Putamen (tissue), 1 donor: ENCODE data around the gene DNAH8.

Experiments used
- DNase-seq: peaks from one replicate; pipeline ENCODE4 v3.0.0-alpha.2; 2016; ENCODE audit warnings: low spot score

DNAH8 gene

DNA sequence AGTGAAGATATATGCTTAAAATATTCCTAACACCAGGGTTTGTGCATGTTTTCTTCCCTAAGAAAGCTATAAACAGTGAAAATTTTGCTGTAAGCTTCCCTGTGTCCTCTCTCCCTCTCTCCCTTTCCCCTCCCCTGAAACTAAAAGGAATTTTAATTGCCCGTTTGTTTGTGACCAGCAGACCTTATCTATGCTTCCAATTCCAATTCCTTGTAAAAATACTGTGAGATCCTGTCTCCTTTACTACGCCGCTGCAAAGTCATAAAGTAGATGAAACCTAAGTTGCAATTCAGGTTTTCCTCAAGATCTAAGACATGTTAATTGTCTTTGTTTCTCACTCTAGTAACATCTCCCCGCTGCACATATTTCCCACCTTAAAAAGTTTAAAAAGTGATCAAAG lies 82.3 kb downstream of the DNAH8 start:
- no peak for DNase-seq

DNA sequence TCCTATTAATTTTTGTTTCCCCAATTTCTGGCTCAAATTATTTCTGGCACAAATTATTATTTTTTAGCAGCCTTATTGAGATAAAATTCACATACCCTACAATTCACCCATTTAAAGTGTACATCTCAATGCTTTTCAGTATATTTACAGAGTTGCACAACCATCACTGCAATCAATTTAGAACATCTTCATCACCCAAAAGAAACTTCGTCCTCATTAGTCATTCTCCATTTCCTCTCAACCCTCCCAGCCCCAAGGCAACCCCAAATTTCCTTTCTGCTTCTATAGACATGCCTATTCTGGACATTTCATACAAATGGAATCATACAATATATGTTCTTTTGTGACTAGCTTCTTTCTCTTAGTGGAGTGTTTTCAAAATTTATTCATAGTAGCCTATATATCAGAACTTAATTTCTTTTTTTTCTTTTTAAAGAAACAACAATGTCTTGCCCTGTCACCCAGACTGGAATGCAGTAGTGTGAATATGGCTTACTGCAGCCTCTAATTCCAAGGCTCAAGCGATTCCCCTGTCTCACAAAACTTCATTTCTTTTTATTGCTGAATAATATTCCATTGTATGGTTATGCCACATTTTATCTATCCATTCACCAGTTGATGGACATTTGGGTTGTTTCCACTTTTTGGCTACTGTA lies 84.5 kb downstream of the DNAH8 start:
- DNase-seq = no peak

DNA sequence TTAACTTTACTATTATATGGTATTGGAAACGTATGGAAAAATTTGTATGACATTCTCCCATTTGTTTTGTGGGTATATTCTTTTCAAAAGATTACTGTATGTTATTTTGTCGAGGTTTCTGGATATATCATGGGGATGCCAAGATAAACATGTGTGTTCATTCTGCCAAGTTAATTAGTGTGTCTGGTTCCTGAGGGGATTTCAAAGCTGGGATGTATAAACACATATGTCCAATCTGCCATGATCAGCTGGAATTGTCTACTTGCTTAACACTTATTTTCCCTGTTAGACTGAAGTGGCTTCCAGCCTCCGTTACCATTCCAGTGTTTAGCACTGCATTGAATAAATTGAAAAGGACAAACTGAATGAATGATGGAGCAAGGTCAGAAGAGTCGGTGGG lies 86.2 kb downstream of the DNAH8 start:
- DNase-seq = no peak

GRCh38 chr6:38802497-38802896 lies 87.4 kb downstream of the DNAH8 start:
- no peak for DNase-seq

GRCh38 chr6:38803129-38803528 lies 88.0 kb downstream of the DNAH8 start:
- no peak for DNase-seq

DNA sequence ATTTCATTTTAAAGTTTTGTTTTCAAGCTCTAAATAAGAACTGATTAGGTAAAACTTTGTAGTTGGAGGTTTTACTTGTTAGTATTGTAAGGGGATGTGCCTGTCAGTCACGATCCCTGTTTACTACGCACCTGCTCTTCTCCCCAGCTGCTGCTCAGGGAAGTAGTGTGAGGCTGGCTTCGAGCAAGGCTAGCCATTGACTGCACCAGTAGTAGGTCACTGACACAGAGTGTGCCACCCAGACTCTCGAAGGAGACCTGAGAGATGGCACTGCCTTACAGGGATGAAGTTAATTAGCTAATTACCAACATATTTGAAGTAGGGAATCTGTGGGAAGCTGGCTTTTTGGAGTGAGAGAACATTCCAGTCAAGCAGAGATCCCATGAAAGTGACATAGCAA lies 89.2 kb downstream of the DNAH8 start:
- DNase-seq = no peak

DNA sequence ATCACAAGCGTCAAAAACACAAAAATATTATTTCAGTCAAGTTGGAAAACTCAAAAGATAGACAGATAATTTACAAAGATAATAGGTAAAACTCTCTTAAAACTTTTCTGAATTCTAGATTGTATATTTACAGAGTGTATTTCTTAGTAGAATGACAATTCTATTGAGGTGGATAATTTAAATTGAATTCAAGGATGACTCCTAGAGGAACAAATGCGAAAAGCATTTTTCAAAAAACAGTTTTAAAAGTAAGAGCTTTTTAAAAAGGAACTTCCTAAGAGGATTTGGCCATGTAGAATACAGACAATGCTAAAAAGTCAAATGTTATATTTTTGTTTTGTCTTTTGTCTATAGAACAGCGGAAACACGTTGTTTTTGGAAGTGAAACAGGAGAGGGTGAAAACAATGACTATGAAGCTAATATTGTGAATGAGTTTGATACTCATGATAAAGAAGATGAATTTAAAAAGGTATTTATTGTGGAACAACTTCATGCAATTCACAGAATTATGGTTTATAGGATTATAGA lies 90.1 kb downstream of the DNAH8 start:
- DNase-seq = no peak

DNA sequence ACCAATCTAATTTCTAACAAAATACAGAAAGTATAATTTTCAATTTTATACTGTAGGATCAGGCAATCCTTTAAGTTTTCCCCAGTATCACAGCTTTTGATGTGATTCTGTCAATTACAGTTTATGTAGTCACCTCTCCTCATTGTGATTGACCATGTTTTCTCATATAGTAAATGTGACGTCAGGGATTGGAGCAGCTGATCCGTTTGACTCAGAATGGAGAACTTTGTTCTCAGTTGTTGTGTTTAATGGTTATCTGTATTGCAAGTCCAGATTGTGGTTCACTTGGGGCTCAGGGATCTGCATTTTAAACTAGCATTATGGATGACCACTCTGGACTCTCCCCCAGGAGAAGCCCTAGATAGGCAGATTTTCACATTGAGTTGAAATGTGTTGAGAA lies 90.6 kb downstream of the DNAH8 start:
- no peak for DNase-seq

DNA sequence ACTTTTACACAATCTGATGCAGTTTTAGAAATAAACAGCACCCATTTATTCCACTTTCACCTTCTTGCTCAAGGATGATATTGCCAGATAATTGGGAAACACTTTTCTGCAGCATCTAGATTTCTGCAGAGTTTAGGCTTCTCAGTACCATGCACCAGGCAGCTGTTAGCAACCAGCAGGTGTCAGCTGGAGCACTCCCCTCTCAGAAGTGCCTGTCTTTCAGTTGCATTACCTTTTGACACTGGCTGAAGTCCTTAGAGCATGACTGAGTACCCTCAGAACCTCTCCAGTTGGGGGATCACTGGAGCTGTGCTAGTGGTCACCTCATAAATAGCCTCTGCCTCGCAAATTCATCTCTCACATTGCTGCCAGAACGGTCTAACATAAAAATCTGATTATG lies 91.2 kb downstream of the DNAH8 start:
- no peak for DNase-seq

GRCh38 chr6:38806833-38807232 lies 91.7 kb downstream of the DNAH8 start:
- no peak for DNase-seq

DNA sequence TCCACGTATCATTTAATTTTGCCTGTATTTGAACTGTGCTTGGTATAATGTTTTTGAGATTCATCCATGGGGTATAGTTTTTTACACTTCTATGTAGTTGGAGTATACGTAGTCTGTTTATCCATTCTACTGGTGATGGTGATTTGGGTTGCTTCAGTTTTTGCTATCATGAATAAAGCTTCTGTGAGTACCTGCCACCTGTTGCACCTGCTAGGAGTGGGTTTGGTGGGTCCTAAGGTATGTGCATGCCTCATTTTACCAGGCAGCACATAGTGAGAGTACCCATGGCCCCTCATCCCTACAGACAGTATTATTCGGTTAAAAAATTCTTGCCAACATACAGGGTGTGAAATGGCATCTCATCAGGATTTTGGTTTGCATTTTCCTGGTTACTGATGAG lies 92.9 kb downstream of the DNAH8 start:
- no peak for DNase-seq

DNA sequence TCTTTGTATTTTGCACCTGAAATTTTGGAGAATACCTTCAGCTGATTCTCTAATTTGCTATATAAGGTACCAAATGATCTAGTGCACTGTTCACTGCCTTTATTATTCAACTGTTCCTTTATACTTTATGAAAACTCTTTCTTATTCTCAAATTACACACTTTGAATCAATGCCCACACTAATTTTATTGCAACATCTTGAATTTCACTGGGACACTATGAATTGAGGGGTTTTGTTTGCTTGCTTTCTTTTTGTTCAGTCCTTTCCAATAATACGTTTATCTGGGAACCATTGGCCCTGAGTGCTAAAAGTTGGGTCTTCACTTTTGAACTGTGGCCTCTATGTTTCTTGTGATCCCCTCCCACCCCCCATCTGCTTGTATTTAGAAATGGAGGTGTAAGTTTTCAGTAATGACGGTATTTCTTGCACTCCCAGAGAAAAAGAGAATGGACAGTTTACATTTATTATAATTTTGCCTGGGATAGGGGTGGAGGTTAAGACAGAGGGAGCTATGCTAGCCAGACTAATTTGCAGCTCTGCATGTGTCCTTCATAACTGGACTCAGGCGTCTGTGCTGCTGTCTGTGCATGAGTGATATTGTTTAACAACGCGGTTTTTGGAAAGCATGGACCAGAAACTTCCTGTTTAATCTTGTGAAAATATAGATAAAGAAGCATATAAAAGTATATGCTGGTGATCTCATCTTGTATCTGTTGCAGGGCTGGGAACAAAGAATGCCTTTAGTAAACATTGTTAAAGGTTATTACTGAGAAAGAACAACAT lies 98.1 kb downstream of the DNAH8 start:
- DNase-seq = no peak

DNA sequence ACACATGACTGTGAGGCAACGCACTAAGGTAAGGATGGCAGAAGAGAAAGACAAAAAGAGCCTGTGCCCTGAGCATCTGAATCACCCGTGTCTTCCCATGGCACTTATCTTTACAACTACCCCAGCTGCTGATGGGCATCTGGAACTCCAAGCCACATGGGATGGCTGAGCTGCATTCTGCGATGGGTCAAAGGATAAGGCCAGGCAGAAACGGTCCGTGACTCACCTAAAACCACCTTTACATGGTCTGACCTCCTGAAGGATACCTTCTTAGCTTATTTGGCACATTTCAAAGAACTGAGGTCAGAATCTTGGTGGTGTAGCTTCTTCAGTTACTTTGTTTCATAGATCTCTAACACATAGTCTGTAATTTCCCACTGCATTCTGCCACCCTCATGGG lies 99.7 kb downstream of the DNAH8 start:
- no peak for DNase-seq

DNA sequence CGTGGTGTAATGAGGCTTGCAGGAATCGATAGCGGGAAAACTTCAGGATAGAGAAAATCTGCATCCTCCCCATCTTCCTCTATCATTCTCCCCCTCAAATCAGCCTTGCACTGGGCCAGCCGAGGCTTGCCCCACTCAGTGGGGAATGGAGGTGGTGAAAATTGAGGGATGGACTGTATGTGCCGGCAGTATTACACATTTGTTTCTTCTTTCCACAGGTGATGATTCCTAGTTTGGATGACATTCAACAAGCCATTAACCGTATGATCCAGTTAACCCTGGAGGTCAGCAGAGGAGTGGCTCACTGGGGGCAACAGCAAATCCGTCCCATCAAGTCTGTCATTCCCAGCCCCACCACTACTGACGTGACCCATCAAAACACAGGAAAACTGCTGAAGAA lies 100.1 kb downstream of the DNAH8 start:
- DNase-seq = no peak

DNA sequence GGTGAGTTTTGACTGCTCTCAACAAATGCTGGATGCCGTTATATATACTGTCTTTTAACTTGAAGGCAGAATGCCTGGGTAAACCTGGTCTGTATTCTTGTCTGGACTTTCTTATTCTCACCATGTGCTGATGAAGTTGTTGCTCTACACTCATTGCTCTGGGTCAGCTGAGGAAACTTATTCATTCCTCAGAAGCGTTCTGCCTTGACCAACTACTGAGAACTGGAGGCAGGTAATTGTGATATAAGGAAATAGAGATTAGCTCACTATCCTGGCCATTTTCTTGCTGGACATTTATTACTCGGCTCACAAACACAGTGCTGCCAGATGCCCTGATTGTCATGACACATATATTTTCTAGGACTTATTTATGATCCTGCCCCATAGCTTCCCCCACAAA lies 103.6 kb downstream of the DNAH8 start:
- DNase-seq = no peak

- DNase-seq = no peak
Measured at GRCh38 chr6:38822963-38823362, 107.9 kb downstream of the DNAH8 start.

DNA sequence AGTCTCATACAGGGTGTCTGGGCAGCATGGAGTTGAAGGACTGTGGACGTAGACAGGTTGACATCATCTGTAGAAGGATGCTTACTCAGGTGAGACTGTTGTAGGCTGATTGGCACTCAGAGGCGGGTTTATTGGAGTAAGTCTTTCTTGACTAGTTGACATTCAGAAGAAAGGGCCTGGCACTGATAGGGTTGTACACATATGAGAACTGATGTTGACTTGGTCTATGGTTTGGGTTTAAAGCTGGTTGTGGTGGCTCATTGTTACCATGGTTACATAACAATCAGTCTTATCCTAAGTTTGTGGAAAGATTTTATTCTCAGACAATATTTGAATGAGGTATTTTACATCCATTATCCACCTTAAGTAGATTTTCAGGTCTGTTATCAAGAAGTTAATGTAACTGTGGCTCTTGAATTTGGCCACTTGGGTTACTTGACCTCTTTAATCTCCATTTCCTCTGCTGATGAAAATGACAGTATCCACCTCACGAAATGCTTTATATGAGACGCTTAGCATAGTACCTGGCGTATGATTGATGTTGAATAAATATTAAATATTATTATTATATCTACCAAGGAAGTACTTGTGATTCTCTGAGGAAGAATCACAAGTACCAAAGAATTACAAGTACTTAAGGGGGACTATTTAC lies 109.3 kb downstream of the DNAH8 start:
- DNase-seq = no peak

DNA sequence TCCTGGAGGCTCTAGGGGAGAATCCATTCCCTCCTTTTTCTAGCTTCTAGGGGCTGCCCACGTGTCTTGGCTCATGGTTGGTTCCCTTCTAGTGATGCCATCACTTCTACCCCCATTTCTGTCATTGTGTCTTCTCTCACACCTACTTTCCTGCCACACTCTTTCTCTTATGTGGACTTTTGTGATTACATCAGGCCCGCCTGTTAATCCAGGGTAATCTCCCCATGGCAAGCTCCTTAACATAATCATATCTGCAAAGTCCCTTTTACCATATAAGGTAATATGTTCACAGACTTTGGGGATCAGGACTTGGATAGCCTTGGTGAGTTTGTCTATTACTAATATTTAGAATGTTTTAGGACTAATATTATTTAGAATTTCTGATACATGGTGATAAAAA lies 111.9 kb downstream of the DNAH8 start:
- DNase-seq = no peak

DNA sequence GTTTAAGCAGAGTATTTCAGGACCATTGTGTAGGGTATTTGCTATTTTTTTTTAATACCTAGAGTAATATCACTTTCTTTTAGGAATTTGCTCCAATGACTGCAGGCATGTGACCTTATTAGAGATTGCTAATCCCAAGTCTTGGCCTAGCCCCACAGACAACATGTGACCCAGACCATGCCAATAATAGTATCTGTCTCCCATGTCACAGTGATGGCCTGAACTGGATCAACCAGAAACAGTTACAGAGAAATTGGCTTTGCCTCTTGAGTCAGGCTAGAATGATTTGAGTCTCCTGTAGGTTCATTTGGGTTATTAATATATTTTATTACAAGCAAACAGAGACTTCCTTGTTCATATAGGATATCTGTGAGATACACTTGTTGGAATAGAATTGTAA lies 116.8 kb downstream of the DNAH8 start:
- no peak for DNase-seq

DNA sequence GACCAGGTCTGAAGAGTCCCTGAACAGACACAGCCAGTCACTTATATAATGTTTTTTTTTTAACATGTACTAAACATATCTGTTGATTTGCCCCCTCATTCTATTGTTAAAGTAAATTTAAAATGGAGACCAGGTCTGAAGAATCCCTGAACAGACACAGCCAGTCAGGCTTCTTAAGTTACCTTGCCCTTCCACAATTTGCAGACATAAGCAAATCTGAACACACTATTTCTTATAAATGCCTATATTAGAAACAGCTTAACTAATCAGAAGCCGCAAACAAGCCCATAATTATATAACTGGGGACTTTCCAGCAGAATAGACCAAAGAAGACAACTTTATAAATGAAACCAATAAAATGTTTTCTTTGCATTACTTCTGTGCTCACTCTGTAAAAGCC lies 118.2 kb downstream of the DNAH8 start:
- no peak for DNase-seq

DNA sequence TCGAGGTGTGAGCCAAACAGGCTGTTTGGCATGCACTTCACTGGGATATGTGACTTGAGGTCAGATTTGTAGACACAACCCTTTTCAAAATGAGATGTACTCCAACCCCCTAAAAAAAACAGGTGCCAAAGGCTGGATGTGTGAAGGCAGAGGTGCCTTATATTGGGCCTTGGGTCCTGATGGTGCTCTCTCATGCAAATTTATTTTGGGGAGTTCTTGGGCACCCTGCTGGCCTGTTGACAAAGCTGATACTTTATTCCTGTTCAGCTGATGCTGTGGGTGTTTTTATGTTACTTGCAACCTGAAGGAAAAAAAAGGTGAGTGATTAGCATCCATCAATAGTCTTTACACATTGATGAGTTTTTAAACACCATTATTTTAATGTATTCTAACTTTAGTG lies 121.5 kb downstream of the DNAH8 start:
- no peak for DNase-seq

- no peak for DNase-seq
Measured at GRCh38 chr6:38837101-38837500, 122.0 kb downstream of the DNAH8 start.

- no peak for DNase-seq
Measured at GRCh38 chr6:38843798-38844197, 128.7 kb downstream of the DNAH8 start.
